Muscle layer of duodenum (tissue), 2 donors: ENCODE measurements around the gene IARS2.

Source experiments
- H3K27ac ChIP-seq: one replicate; pipeline ENCODE4 v1.7.0; 2013; ENCODE audit warnings: mild to moderate bottlenecking, low read length
- H3K27me3 ChIP-seq: one replicate; pipeline ENCODE4 v1.7.0; 2013; ENCODE audit warnings: low read depth, mild to moderate bottlenecking, control low read depth, low read length
- H3K36me3 ChIP-seq, 2 donors: one replicate each; pipeline ENCODE4 v1.7.0; 2013; ENCODE audit warnings: low read length in 2 of 2, control low read depth in 1 of 2, mild to moderate bottlenecking in 1 of 2; ENCODE audit not compliant: insufficient read depth in 2 of 2, control insufficient read depth in 1 of 2
- H3K4me1 ChIP-seq, 2 donors: one replicate each; pipeline ENCODE4 v1.7.0; 2013; ENCODE audit warnings: low read length in 2 of 2, mild to moderate bottlenecking in 2 of 2, control low read depth in 1 of 2, moderate library complexity in 1 of 2; ENCODE audit not compliant: insufficient read depth in 2 of 2, control insufficient read depth in 1 of 2
- H3K4me3 ChIP-seq, 2 donors: one replicate each; pipeline ENCODE4 v1.7.0; 2013; ENCODE audit warnings: low read length in 2 of 2, low read depth in 1 of 2, mild to moderate bottlenecking in 1 of 2
- H3K9me3 ChIP-seq, 2 donors: one replicate each; pipeline ENCODE4 v1.7.0; 2013; ENCODE audit warnings: low read length in 2 of 2, control low read depth in 1 of 2, mild to moderate bottlenecking in 1 of 2; ENCODE audit not compliant: control insufficient read depth in 1 of 2
- donor health status: healthy.

The IARS2 gene

DNA sequence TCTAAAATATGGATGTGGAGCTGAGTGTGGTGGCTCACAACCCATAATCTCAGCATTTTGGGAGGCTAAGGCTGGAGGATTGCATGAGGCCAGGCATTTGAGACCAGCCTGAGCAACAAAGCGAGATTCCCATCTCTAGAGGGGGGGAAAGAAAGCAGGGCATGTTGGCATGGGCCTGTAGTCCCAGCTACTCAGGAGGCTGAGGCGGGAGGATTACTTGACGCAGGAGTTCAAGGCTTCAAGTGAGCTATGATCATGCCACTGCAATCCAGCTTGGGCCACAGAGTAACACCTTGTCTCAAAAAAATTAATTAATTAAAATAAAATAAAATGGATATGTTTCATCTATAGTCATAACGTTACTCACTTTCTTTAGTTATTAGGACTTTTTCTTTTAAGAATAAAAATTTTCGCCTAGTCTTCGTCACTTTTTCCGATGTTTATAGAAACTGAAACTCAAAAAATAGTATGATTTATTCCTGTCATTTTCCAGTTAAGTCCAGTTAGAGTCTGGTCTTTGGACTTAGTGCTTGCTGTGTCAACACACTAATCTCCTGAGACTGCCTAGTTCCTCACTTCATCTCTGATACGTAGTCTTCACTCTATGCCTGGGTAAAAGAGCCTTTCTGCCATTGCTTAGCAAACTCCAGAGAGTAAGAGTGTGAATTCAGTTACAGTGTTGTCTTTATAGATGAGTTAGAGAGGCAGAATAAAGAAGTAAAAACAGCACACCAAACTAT lies 28.0 kb downstream of the IARS2 start:
- no peaks in the 10 kb centered on the region for H3K27me3 ChIP-seq
- no peak overlapping the region for H3K4me3 ChIP-seq
- no peaks in the 10 kb centered on the region for H3K9me3 ChIP-seq
- H3K27ac ChIP-seq = peak overlapping the region; percentile 76
- peaks cover 6 to 14% of the 10 kb centered on the region in 2 donors for H3K36me3 ChIP-seq
- peaks cover 4 to 7% of the 10 kb centered on the region in 2 donors for H3K4me1 ChIP-seq

- peak overlapping the region; percentile 76 for H3K27ac ChIP-seq
- H3K4me1 ChIP-seq = peaks cover 4 to 7% of the 10 kb centered on the region in 2 donors
- no peaks in the 10 kb centered on the region for H3K27me3 ChIP-seq
- peaks cover 6 to 21% of the 10 kb centered on the region in 2 donors for H3K36me3 ChIP-seq
- no peaks in the 10 kb centered on the region for H3K9me3 ChIP-seq
- no peak overlapping the region for H3K4me3 ChIP-seq
Measured at GRCh38 chr1:220123066-220123465, 29.1 kb downstream of the IARS2 start.

GRCh38 chr1:220123889-220124288 lies 30.0 kb downstream of the IARS2 start:
- peaks cover 6 to 26% of the 10 kb centered on the region in 2 donors for H3K36me3 ChIP-seq
- H3K27me3 ChIP-seq = no peaks in the 10 kb centered on the region

GRCh38 chr1:220124542-220124941 lies 30.6 kb downstream of the IARS2 start:
- Histone ChIP-seq H3K4me3 (no peak overlapping the region), H3K27me3 (no peaks in the 10 kb centered on the region), H3K36me3 (peaks cover 9 to 30% of the 10 kb centered on the region in 2 donors), H3K4me1 (peaks cover 4 to 7% of the 10 kb centered on the region in 2 donors), H3K9me3 (peaks cover 0 to 2% of the 10 kb centered on the region in 2 donors), H3K27ac (no peak overlapping the region)

More at GRCh38 chr1:220123889-220124288, 30.0 kb downstream of the IARS2 start:
- Histone ChIP-seq H3K27ac (no peak overlapping the region), H3K9me3 (no peaks in the 10 kb centered on the region), H3K4me1 (peaks cover 4 to 7% of the 10 kb centered on the region in 2 donors), H3K4me3 (no peak overlapping the region)

- Histone ChIP-seq H3K9me3 (peaks cover 0 to 2% of the 10 kb centered on the region in 2 donors), H3K27me3 (no peaks in the 10 kb centered on the region), H3K4me3 (no peak overlapping the region), H3K4me1 (peaks cover 4 to 7% of the 10 kb centered on the region in 2 donors), H3K27ac (no peak overlapping the region), H3K36me3 (peaks cover 17 to 32% of the 10 kb centered on the region in 2 donors)
Measured at GRCh38 chr1:220127076-220127475, 33.1 kb downstream of the IARS2 start.

- peaks cover 0 to 2% of the 10 kb centered on the region in 2 donors for H3K9me3 ChIP-seq
- peaks cover under 1% of the 10 kb centered on the region in 2 donors for H3K4me1 ChIP-seq
- no peak overlapping the region for H3K27ac ChIP-seq
- H3K36me3 ChIP-seq = peaks cover 17 to 51% of the 10 kb centered on the region in 2 donors
- no peak overlapping the region for H3K4me3 ChIP-seq
- H3K27me3 ChIP-seq = no peaks in the 10 kb centered on the region
Measured at GRCh38 chr1:220129479-220130210, 35.7 kb downstream of the IARS2 start.

DNA sequence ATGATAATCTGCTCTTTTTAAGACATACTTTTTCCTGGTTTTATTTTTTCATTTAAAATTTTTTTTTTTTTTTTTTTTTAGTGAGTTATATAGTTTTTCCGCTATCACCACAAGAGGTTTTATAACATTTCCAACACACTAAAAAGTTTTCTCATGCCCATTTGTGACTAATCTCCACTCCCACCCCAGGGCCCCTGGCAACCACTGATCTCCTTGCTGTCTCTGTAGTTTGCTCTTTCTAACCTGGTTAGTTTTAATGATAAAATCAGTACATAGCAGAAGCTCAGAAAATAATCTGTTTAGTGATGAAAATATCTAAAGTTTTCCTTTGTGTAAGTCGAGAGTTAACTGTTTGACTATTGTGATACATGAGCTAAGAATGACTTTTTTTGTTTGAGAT lies 41.8 kb downstream of the IARS2 start:
- Histone ChIP-seq H3K27ac (no peak overlapping the region), H3K9me3 (no peaks in the 10 kb centered on the region), H3K36me3 (peaks cover 11 to 33% of the 10 kb centered on the region in 2 donors), H3K4me1 (no peaks in the 10 kb centered on the region), H3K4me3 (no peak overlapping the region), H3K27me3 (no peaks in the 10 kb centered on the region)

DNA sequence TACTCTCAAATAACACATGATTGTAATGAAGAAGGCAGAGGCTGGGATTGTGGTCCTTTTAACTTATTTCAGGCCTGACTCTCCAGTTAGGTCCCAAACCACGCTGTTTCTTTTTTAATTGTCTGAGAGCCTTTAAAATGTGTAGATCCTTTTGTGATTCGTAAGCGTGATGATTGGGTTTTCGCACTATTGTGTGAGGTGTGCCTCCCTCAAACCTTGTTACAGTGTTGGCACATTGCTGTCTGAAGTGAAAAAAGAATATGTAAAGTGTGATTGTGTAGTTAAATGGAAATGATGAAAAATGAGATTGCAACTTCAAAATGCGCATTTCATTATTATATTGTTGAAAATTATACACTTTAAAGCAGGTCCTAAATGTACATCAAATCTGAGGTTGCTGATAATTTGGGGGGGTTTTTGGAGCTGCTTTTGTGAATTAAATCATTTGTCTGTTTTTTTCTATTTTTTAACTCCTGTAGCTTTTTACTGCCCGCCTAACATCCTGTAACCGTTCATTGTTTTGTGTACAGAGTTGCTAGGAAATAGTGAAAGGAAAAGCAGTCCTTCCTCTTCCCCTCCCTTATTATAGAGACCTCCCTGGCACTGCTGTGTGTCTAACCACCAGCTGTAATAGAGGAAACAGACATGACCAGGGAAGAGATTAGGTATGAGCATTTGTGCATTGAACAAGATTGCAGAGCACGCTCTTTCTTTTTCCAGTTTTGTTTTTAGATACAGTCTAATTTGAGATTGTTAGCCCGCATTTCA lies 43.3 kb downstream of the IARS2 start:
- no peak overlapping the region for H3K4me3 ChIP-seq

DNA sequence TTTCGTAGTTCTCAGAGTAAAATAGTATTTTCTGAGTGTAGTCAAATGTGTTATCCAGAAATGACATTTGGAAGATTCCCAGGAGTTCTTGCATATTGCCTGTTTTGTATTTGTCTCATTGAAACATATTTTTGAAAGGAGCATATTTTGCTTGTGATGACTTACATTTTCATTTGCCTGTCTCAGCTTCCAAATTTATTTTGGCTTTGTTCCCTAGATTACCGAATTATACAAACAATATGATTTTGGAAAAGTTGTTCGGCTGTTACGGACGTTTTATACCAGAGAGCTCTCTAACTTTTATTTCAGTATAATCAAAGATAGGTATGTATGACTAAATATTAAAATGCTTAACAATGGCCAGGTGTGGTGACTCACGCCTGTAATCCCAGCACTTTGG lies 46.0 kb downstream of the IARS2 start:
- Histone ChIP-seq H3K4me1 (no peaks in the 10 kb centered on the region), H3K27me3 (no peaks in the 10 kb centered on the region), H3K4me3 (no peak overlapping the region), H3K9me3 (no peaks in the 10 kb centered on the region), H3K36me3 (peaks cover 12 to 33% of the 10 kb centered on the region in 2 donors), H3K27ac (no peak overlapping the region)

More for the DNA sequence above, 43.3 kb downstream of the IARS2 start:
- no peaks in the 10 kb centered on the region for H3K9me3 ChIP-seq
- H3K27ac ChIP-seq = peak overlapping the region; percentile 12
- no peaks in the 10 kb centered on the region for H3K27me3 ChIP-seq
- peaks cover 11 to 45% of the 10 kb centered on the region in 2 donors for H3K36me3 ChIP-seq
- H3K4me1 ChIP-seq = no peaks in the 10 kb centered on the region

DNA sequence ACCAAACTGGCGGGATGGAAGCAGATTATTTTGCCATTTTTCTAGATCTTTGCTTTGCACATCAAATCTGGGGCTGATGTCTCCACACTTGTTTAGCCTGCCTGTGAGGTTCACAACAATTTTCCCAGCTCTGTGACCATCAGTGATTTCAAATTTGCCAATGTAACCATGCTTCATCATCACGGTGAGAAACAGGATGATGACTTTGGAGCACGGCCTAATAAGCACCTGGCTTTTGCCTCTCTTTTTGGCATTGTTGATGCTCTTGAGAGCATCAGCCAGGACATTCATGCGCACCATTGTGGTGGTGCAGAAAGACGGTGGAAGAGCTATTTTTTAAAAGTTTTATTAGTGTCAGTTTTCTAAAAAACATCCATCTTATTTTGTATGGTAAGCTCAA lies 50.1 kb downstream of the IARS2 start:
- Histone ChIP-seq H3K9me3 (no peaks in the 10 kb centered on the region), H3K4me3 (no peak overlapping the region), H3K27ac (no peak overlapping the region), H3K36me3 (peaks cover 15 to 40% of the 10 kb centered on the region in 2 donors), H3K4me1 (no peaks in the 10 kb centered on the region), H3K27me3 (no peaks in the 10 kb centered on the region)

GRCh38 chr1:220149742-220150141 lies 55.8 kb downstream of the IARS2 start:
- no peaks in the 10 kb centered on the region for H3K9me3 ChIP-seq
- no peak overlapping the region for H3K27ac ChIP-seq
- no peak overlapping the region for H3K4me3 ChIP-seq
- peaks cover 0 to 12% of the 10 kb centered on the region in 2 donors for H3K4me1 ChIP-seq
- peaks cover 4 to 20% of the 10 kb centered on the region in 2 donors for H3K36me3 ChIP-seq
- H3K27me3 ChIP-seq = no peaks in the 10 kb centered on the region
